Progenitor cell of endocrine pancreas (in vitro differentiated cells): Measurements from ENCODE around the gene STARD13. TPM values are rescaled to one million over a fixed set of nuclear protein-coding genes. Genes with fewer than 3 reads are reported as not detected.

Source experiments
- DNase-seq: peaks from one replicate; pipeline ENCODE4 v3.0.0; 2021; ENCODE audit warnings: low spot score; ENCODE audit not compliant: unreplicated experiment
- H3K27ac Mint-ChIP-seq: 2 replicates; pipeline ENCODE4 v1.8.0; 2021; ENCODE audit warnings: mild to moderate bottlenecking, moderate library complexity, mixed read lengths
- H3K27me3 Mint-ChIP-seq: 2 replicates; pipeline ENCODE4 v1.8.0; 2021; ENCODE audit warnings: mixed read lengths
- H3K36me3 Mint-ChIP-seq: 2 replicates; pipeline ENCODE4 v1.8.0; 2022; ENCODE audit warnings: mixed read lengths; ENCODE audit not compliant: insufficient read depth
- H3K4me1 Mint-ChIP-seq: 2 replicates; pipeline ENCODE4 v1.8.0; 2021; ENCODE audit warnings: low read depth, mixed read lengths
- H3K4me3 Mint-ChIP-seq: 2 replicates; pipeline ENCODE4 v1.8.0; 2021; ENCODE audit warnings: low read depth, mild to moderate bottlenecking, moderate library complexity, mixed read lengths
- H3K9me3 Mint-ChIP-seq: 2 replicates; pipeline ENCODE4 v1.8.0; 2021; ENCODE audit warnings: low read depth, mixed read lengths
- CTCF ChIP-seq: fragments of 200-600 bp; sonication (generic); IDR thresholded peaks from one replicate; pipeline ENCODE4 v1.5.0; 2021; ENCODE audit warnings: antibody characterized with exemption, mild to moderate bottlenecking; ENCODE audit not compliant: unreplicated experiment
- total RNA-seq: library from RNA; stranded (reverse); gene quantifications from 2 replicates; pipeline ENCODE4 v1.2.1, GENCODE V29; 2021

STARD13 gene
- total RNA-seq, 1 donor from 2014 or later, result 11.7 TPM

- H3K4me3 Mint-ChIP-seq, result no peak overlapping the region
- no peaks in the 10 kb centered on the region for H3K27me3 Mint-ChIP-seq
- DNase-seq, result no peak
- peaks cover 7% of the 10 kb centered on the region for H3K4me1 Mint-ChIP-seq
- no peaks in the 10 kb centered on the region for H3K36me3 Mint-ChIP-seq
- no peak for TF ChIP-seq CTCF
- H3K9me3 Mint-ChIP-seq, result no peaks in the 10 kb centered on the region
- H3K27ac Mint-ChIP-seq, result no peak overlapping the region
Observed at GRCh38 chr13:33263976-33264619, 21.5 kb downstream of the STARD13 start.

- DNase-seq, result no peak
- Mint-ChIP-seq H3K27ac (no peak overlapping the region), H3K4me3 (no peak overlapping the region), H3K27me3 (no peaks in the 10 kb centered on the region), H3K4me1 (peaks cover 7% of the 10 kb centered on the region), H3K9me3 (no peaks in the 10 kb centered on the region), H3K36me3 (no peaks in the 10 kb centered on the region)
- TF ChIP-seq CTCF, result no peak
Observed at GRCh38 chr13:33263484-33263883, 22.1 kb downstream of the STARD13 start.

DNA sequence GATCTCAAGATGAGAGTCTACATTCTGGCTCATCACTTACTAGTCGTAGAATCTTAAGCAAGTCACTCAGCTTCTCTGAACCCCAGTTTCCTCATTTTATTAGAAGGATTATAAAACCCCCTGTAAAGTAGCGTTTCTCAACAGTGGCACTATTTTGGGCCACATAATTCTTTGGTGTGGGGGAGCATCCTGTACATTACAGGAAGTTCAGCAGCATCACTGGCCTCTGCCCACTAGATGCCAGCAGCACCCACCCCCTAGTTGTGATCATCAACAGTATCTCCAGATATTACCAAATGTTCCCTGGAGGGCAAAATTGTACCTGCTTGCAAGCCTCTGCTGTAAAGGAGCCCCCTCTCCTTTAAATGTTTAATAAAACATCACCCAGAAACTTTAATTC is 22.6 kb downstream of the STARD13 start:
- no peak overlapping the region for H3K27ac Mint-ChIP-seq
- H3K4me3 Mint-ChIP-seq, result no peak overlapping the region
- no peaks in the 10 kb centered on the region for H3K9me3 Mint-ChIP-seq
- H3K4me1 Mint-ChIP-seq, result peaks cover 7% of the 10 kb centered on the region
- no peaks in the 10 kb centered on the region for H3K36me3 Mint-ChIP-seq
- TF ChIP-seq CTCF, result no peak
- H3K27me3 Mint-ChIP-seq, result no peaks in the 10 kb centered on the region
- DNase-seq, result no peak

DNA sequence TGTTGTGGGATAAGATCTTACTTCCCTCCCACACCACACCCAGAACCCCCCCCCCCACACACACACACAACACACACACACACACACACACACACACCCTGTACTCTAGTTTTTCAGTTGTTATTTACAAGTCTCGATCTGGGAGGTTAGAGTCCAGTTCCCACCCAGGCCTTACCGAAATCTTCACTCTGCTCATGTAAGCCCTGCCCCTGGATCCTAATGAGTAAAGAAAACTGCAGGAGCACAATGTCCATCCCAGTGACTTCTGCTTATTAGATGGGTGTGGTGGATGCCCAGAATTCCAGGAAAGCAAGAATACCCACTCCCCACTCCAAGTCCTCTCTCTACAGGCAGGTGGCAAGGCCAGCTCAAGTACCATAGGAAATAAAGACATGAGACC is 23.0 kb downstream of the STARD13 start:
- no peaks in the 10 kb centered on the region for H3K9me3 Mint-ChIP-seq
- TF ChIP-seq CTCF, result no peak
- H3K4me1 Mint-ChIP-seq, result peaks cover 7% of the 10 kb centered on the region
- H3K27me3 Mint-ChIP-seq, result no peaks in the 10 kb centered on the region
- H3K27ac Mint-ChIP-seq, result no peak overlapping the region
- no peaks in the 10 kb centered on the region for H3K36me3 Mint-ChIP-seq
- no peak for DNase-seq
- no peak overlapping the region for H3K4me3 Mint-ChIP-seq

- Mint-ChIP-seq H3K4me1 (peaks cover 6% of the 10 kb centered on the region), H3K4me3 (no peak overlapping the region), H3K36me3 (no peaks in the 10 kb centered on the region), H3K27ac (no peak overlapping the region), H3K9me3 (no peaks in the 10 kb centered on the region), H3K27me3 (no peaks in the 10 kb centered on the region)
- no peak for TF ChIP-seq CTCF
- DNase-seq, result no peak
Observed at GRCh38 chr13:33262062-33262487, 23.5 kb downstream of the STARD13 start.
